ENCODE data around the gene RAB18. TPM values are rescaled to one million over a fixed set of nuclear protein-coding genes. Genes with fewer than 3 reads are reported as not detected.
"Not testable (repeated sequence)": the region's sequence is repeated elsewhere in the genome, so short reads cannot be mapped to it uniquely, and the experiment has no call there.

RAB18 gene
- total RNA-seq, 1 experiment from 2014 or later, result 154 TPM

- no TSS peak for BruUV-seq (replicated peaks)
- H3K36me3 ChIP-seq (ENCODE audit: control insufficient read depth, insufficient read depth, low read length), result no peaks in the 10 kb centered on the region
- no peak for TF ChIP-seq CTCF (IDR thresholded peaks at IDR 0.05; ENCODE audit: insufficient read depth in 1 of 2, low read depth in 1 of 2, low read length in 1 of 2, severe bottlenecking in 1 of 2, unreplicated experiment in 1 of 2)
- H3K4me1 ChIP-seq, result peaks cover 17% of the 10 kb centered on the region
- Mint-ChIP-seq H3K36me3 (ENCODE audit: insufficient read depth, unreplicated experiment) (no peaks in the 10 kb centered on the region), H3K27me3 (ENCODE audit: insufficient read depth, unreplicated experiment) (no peaks in the 10 kb centered on the region), H3K4me1 (ENCODE audit: low read depth, unreplicated experiment) (peaks cover 9% of the 10 kb centered on the region), H3K27ac (ENCODE audit: unreplicated experiment) (no peak overlapping the region), H3K4me3 (ENCODE audit: unreplicated experiment) (no peak overlapping the region), H3K9me3 (ENCODE audit: unreplicated experiment) (peaks cover 14% of the 10 kb centered on the region)
- H3K27me3 ChIP-seq (replicated peaks; ENCODE audit: control insufficient read depth, insufficient read depth, low read length), result no peaks in the 10 kb centered on the region
- no peak overlapping the region for H3K4me3 ChIP-seq (ENCODE audit: low read depth, low read length)
- no peaks in the 10 kb centered on the region for H3K9me3 ChIP-seq
- DNase-seq, result no peak
- ChIA-PET POLR2A (no interaction called here), CTCF (no interaction called here)
- intact Hi-C loops (cut with micrococcal nuclease; ENCODE audit: unreplicated experiment), result no loop called here
Observed at GRCh38 chr10:27464993-27465392, 39.1 kb upstream of the RAB18 start.

GRCh38 chr10:27465596-27465995, 38.5 kb upstream of the RAB18 start:
- H3K27me3 Mint-ChIP-seq (ENCODE audit: insufficient read depth, unreplicated experiment); H3K4me3 Mint-ChIP-seq (ENCODE audit: unreplicated experiment); CTCF ChIA-PET; H3K36me3 ChIP-seq (ENCODE audit: control insufficient read depth, insufficient read depth, low read length); H3K4me3 ChIP-seq (ENCODE audit: low read depth, low read length); BruUV-seq (replicated peaks); H3K9me3 ChIP-seq; H3K4me1 Mint-ChIP-seq (ENCODE audit: low read depth, unreplicated experiment); intact Hi-C loops (cut with micrococcal nuclease; ENCODE audit: unreplicated experiment); DNase-seq; H3K27me3 ChIP-seq (replicated peaks; ENCODE audit: control insufficient read depth, insufficient read depth, low read length); POLR2A ChIA-PET; H3K27ac Mint-ChIP-seq (ENCODE audit: unreplicated experiment); H3K36me3 Mint-ChIP-seq (ENCODE audit: insufficient read depth, unreplicated experiment): not testable (repeated sequence)
- peaks cover 11% of the 10 kb centered on the region for H3K4me1 ChIP-seq
- peaks cover 14% of the 10 kb centered on the region for H3K9me3 Mint-ChIP-seq (ENCODE audit: unreplicated experiment)

DNA sequence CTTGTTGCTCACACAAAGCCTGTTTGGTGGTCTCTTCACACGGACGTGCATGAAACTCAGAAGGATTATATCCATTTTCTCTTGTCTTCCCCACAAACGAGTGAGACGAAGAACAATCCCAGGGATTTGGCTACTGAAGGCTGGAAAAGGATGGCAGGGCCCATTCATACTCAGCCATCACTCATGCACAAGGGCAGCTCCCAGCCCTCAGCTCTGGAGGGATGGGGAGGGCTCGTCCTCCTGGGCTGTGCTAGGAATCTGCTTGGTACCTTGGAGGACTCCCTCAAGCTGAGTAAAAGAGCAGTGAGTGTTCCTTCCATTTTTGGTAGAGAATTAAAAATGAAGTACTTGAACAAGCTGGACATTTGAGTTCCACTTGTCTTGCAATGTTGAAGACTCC, 33.2 kb upstream of the RAB18 start:
- Mint-ChIP-seq H3K36me3 (ENCODE audit: insufficient read depth, unreplicated experiment) (no peaks in the 10 kb centered on the region), H3K27ac (ENCODE audit: unreplicated experiment) (no peak overlapping the region), H3K4me3 (ENCODE audit: unreplicated experiment) (no peak overlapping the region), H3K27me3 (ENCODE audit: insufficient read depth, unreplicated experiment) (peaks cover 4% of the 10 kb centered on the region), H3K4me1 (ENCODE audit: low read depth, unreplicated experiment) (no peaks in the 10 kb centered on the region), H3K9me3 (ENCODE audit: unreplicated experiment) (peaks cover 8% of the 10 kb centered on the region)
- Histone ChIP-seq H3K4me3 (ENCODE audit: low read depth, low read length) (no peak overlapping the region), H3K4me1 (no peaks in the 10 kb centered on the region), H3K36me3 (ENCODE audit: control insufficient read depth, insufficient read depth, low read length) (no peaks in the 10 kb centered on the region), H3K9me3 (no peaks in the 10 kb centered on the region), H3K27me3 (replicated peaks; ENCODE audit: control insufficient read depth, insufficient read depth, low read length) (no peaks in the 10 kb centered on the region)
- intact Hi-C loops (cut with micrococcal nuclease; ENCODE audit: unreplicated experiment), result no loop called here
- no peak for TF ChIP-seq CTCF (IDR thresholded peaks at IDR 0.05; ENCODE audit: insufficient read depth in 1 of 2, low read depth in 1 of 2, low read length in 1 of 2, severe bottlenecking in 1 of 2, unreplicated experiment in 1 of 2)
- ChIA-PET POLR2A (no interaction called here), CTCF (no interaction called here)
- BruUV-seq (replicated peaks), result no TSS peak
- DNase-seq, result no peak

GRCh38 chr10:27474741-27475140, 29.4 kb upstream of the RAB18 start:
- ChIA-PET CTCF (interaction anchor here (0.7 kb wide), 1 partner anchor 223 kb away, joined by 3 read pairs; no protein-coding TSS in a partner anchor), POLR2A (no interaction called here)
- no TSS peak for BruUV-seq (replicated peaks)
- Mint-ChIP-seq H3K27ac (ENCODE audit: unreplicated experiment) (no peak overlapping the region), H3K27me3 (ENCODE audit: insufficient read depth, unreplicated experiment) (peaks cover 4% of the 10 kb centered on the region), H3K4me1 (ENCODE audit: low read depth, unreplicated experiment) (no peaks in the 10 kb centered on the region), H3K9me3 (ENCODE audit: unreplicated experiment) (peaks cover 8% of the 10 kb centered on the region), H3K36me3 (ENCODE audit: insufficient read depth, unreplicated experiment) (no peaks in the 10 kb centered on the region), H3K4me3 (ENCODE audit: unreplicated experiment) (no peak overlapping the region)
- intact Hi-C loops (cut with micrococcal nuclease; ENCODE audit: unreplicated experiment), result no loop called here
- TF ChIP-seq CTCF (IDR thresholded peaks at IDR 0.05; ENCODE audit: insufficient read depth in 1 of 2, low read depth in 1 of 2, low read length in 1 of 2, severe bottlenecking in 1 of 2, unreplicated experiment in 1 of 2), result no peak
- Histone ChIP-seq H3K9me3 (no peaks in the 10 kb centered on the region), H3K27me3 (replicated peaks; ENCODE audit: control insufficient read depth, insufficient read depth, low read length) (no peaks in the 10 kb centered on the region), H3K4me1 (no peaks in the 10 kb centered on the region), H3K36me3 (ENCODE audit: control insufficient read depth, insufficient read depth, low read length) (no peaks in the 10 kb centered on the region), H3K4me3 (ENCODE audit: low read depth, low read length) (no peak overlapping the region)
- no peak for DNase-seq
